ENCODE measurements around the gene RPS28.

DNA sequence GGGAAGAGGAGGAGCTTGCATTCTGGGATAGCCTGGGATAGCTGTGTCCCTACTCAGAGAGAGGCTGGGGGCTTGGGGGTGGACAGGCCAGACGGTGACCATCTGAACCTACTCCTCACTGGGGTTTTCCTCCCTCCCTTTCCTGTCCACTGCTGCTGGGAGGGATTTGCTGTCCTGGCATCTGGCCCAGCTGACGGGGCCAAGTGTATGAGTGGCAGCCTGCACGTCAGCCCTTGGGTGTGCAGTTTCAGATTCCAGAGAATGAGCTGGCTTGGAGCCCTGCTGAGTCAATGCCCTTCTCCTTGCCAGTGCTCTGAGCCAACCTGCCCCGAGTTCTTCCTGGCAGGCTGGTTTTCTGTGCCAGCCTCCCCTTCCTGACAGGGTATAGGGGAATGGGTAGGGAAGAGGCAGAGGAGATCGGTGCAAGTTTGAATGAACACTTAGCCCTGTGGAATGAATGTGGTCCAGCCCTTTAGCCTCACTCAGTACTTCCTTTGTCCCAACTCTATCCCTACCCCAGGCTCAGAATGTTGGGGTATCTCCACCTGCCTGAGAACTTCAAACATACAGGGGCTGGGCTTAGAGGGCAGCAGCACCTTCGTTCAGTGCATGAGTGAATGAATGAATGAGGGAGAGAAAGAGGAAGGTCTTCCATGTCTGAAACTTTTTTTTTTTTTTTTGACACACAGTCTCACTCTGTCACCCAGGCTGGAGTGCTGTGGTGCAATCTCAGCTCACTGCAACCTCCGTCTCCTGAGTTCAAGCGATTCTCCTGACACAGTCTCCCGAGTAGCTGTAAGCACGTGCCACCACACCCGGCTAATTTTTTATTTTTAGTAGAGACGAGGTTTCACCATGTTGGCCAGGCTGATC lies 40.9 kb downstream of the RPS28 start:
- TF ChIP-seq ZFP3 (CRISPR knock-in tag; IDR thresholded peaks at IDR 0.05) (peak; percentile 73; the same call in 1 of the 2 replicates), ZNF8 (CRISPR knock-in tag; IDR thresholded peaks at IDR 0.05) (no peak), ZFP30 (CRISPR knock-in tag; IDR thresholded peaks at IDR 0.05) (no peak), ZNF565 (CRISPR knock-in tag; conservative IDR thresholded peaks at IDR 0.05; ENCODE audit: low read depth) (no peak), RARB (CRISPR knock-in tag; IDR thresholded peaks at IDR 0.05) (no peak), ARNTL (CRISPR knock-in tag; IDR thresholded peaks at IDR 0.05; ENCODE audit: borderline replicate concordance, low read depth) (no peak), ISL1 (CRISPR knock-in tag; IDR thresholded peaks at IDR 0.05) (no peak), CSDC2 (CRISPR knock-in tag; IDR thresholded peaks at IDR 0.05) (no peak), ZNF70 (CRISPR knock-in tag; IDR thresholded peaks at IDR 0.05) (no peak)
- TF ChIP-seq, protein P1, sequence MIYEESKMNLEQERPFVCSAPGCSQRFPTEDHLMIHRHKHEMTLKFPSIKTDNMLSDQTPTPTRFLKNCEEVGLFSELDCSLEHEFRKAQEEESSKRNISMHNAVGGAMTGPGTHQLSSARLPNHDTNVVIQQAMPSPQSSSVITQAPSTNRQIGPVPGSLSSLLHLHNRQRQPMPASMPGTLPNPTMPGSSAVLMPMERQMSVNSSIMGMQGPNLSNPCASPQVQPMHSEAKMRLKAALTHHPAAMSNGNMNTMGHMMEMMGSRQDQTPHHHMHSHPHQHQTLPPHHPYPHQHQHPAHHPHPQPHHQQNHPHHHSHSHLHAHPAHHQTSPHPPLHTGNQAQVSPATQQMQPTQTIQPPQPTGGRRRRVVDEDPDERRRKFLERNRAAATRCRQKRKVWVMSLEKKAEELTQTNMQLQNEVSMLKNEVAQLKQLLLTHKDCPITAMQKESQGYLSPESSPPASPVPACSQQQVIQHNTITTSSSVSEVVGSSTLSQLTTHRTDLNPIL (CRISPR knock-in tag; IDR thresholded peaks at IDR 0.05; ENCODE audit: low read depth) = no peak
- TF ChIP-seq, protein P2, sequence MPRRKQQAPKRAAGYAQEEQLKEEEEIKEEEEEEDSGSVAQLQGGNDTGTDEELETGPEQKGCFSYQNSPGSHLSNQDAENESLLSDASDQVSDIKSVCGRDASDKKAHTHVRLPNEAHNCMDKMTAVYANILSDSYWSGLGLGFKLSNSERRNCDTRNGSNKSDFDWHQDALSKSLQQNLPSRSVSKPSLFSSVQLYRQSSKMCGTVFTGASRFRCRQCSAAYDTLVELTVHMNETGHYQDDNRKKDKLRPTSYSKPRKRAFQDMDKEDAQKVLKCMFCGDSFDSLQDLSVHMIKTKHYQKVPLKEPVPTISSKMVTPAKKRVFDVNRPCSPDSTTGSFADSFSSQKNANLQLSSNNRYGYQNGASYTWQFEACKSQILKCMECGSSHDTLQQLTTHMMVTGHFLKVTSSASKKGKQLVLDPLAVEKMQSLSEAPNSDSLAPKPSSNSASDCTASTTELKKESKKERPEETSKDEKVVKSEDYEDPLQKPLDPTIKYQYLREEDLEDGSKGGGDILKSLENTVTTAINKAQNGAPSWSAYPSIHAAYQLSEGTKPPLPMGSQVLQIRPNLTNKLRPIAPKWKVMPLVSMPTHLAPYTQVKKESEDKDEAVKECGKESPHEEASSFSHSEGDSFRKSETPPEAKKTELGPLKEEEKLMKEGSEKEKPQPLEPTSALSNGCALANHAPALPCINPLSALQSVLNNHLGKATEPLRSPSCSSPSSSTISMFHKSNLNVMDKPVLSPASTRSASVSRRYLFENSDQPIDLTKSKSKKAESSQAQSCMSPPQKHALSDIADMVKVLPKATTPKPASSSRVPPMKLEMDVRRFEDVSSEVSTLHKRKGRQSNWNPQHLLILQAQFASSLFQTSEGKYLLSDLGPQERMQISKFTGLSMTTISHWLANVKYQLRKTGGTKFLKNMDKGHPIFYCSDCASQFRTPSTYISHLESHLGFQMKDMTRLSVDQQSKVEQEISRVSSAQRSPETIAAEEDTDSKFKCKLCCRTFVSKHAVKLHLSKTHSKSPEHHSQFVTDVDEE (CRISPR knock-in tag; IDR thresholded peaks at IDR 0.05) = no peak; the same call in 1 of the 2 replicates
- TF ChIP-seq, protein P3, sequence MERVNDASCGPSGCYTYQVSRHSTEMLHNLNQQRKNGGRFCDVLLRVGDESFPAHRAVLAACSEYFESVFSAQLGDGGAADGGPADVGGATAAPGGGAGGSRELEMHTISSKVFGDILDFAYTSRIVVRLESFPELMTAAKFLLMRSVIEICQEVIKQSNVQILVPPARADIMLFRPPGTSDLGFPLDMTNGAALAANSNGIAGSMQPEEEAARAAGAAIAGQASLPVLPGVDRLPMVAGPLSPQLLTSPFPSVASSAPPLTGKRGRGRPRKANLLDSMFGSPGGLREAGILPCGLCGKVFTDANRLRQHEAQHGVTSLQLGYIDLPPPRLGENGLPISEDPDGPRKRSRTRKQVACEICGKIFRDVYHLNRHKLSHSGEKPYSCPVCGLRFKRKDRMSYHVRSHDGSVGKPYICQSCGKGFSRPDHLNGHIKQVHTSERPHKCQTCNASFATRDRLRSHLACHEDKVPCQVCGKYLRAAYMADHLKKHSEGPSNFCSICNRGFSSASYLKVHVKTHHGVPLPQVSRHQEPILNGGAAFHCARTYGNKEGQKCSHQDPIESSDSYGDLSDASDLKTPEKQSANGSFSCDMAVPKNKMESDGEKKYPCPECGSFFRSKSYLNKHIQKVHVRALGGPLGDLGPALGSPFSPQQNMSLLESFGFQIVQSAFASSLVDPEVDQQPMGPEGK (CRISPR knock-in tag; IDR thresholded peaks at IDR 0.05; ENCODE audit: borderline replicate concordance) = no peak
